HG03159 (cell line): Measurements from ENCODE around the gene CBS.
"Not testable (repeated sequence)": the region's sequence is repeated elsewhere in the genome, so short reads cannot be mapped to it uniquely, and the experiment has no call there.

Experiments used
- ATAC-seq: cut with Tn5 transposase; IDR thresholded peaks from one replicate; pipeline ENCODE4 v1.9.1; 2021; ENCODE audit warnings: mild to moderate bottlenecking, moderate library complexity; ENCODE audit not compliant: unreplicated experiment

The CBS gene

DNA sequence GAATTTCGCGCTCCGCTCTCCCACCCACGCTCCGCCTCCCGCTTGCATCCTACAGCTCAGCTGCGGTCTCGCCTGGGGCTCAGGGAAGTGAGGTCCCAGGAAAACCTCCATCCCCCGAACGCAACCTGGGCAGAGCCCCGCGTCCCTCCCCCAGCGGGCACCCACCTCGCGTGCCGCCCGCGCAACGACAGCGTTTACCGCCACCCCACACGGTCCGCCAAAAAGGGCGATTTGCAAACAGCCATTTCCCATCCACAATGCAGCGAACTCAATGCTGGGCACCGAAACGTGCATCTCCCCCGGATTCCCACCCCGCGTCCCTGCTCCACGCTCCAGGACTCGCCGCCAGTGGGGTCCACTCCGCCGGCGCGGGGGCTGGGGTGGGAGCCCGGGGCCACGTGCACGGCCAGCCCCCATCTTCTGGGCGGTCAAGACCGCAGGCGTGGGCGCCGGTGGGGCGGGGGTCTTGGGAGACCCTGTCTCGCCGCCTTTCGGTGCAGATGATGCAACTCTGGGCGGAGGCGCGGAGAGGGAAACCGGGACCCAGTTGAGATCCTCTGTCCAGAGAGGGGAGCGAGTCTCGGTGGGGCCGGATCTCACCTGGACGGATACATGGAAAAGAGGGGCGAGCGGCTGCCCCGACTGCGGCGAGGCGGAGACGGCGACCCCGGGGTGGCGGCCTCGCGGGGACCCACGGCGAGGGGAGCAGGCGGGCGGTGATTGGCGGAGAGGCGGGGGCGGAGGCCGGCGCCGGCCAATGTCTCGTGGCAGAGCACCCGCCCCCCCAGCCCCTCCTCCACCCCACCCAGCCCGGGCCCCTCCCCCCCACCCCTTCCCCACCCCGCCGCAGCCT is at the start of gene CBS:
TSS of gene CBS (minus strand) at position 666 of the 853 bp plus-strand sequence. CDS start 3,642 bp downstream, outside the sequence.
- ATAC-seq, result not testable (repeated sequence)

DNA sequence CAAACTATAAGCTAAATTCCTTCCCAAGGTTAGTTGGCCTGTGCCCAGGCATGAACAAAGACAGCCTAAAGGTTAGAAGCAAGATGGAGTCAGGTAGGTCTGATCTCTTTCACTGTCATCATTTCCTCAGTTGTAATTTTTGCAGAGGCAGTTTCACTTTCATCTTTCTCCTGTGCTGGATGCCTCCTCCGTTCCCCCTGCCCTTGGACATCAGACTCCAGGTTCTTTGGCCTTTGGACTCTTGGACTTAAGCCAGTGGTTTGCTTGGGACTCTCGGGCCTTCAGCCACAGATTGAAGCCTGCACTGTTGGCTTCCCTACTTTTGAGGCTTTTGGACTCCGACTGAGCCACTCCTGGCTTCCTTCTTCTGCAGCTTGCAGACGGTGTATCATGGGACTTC is 40.3 kb upstream of the CBS start:
- not testable (repeated sequence) for ATAC-seq

- ATAC-seq, result not testable (repeated sequence)
Measured at GRCh38 chr21:43114483-43114882, 38.8 kb upstream of the CBS start.

DNA sequence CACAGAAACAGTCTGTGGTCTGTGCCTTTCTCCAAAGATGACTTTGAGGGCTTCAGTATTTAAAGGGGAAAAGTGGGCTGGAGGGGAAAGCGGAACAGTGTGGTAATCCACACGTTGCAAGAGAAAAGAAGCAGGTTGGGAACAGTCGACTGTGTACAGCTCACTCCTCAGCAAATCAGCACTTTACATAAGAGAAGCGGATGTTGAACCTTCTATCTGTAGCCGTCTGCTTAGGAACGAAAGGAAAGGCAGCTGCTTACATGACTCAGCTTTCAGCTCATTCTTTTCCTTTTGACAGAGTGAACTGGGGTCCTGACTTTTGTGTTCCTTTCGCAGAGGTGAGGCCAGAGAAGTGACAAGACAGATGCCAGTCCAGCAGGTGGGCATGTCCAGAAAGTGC is 33.4 kb upstream of the CBS start:
- not testable (repeated sequence) for ATAC-seq

DNA sequence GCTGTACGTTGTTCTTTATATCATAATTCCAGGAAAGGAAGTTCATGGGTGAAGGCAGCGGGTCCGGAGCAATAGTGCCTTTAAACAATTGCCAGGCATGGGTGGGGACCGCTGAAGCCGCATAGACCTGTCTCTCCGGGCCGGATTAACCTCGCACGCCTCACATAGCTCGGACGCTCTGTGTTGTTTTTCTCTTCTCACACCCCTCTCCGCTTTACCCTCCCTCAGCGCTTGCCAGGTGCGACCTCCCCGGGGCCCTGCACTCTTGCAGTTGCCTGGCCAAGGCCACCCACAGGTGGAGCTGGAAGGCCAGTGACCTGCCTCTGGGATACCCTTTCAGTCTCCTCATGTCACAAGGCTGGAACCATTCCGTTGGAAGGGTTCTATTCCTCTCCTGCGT is 32.5 kb upstream of the CBS start:
- ATAC-seq, result not testable (repeated sequence)

DNA sequence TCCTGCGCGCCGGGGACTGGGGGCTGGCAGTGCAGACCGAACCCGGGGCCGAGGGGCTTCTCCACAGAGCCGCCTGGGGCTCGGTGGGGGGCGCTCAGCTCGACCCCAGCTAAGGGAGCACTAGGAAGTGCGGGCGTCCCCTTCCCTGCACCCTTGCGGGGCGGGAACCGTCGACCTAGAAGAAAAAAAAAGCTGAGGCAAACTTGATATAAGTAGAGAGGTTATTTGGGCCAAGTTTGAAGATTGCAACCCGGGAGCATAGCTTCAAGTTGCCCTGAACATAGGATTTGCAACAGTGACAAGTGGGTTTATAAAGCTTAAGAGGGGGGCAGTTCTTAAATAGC is 32.1 kb upstream of the CBS start:
- ATAC-seq, result not testable (repeated sequence)

DNA sequence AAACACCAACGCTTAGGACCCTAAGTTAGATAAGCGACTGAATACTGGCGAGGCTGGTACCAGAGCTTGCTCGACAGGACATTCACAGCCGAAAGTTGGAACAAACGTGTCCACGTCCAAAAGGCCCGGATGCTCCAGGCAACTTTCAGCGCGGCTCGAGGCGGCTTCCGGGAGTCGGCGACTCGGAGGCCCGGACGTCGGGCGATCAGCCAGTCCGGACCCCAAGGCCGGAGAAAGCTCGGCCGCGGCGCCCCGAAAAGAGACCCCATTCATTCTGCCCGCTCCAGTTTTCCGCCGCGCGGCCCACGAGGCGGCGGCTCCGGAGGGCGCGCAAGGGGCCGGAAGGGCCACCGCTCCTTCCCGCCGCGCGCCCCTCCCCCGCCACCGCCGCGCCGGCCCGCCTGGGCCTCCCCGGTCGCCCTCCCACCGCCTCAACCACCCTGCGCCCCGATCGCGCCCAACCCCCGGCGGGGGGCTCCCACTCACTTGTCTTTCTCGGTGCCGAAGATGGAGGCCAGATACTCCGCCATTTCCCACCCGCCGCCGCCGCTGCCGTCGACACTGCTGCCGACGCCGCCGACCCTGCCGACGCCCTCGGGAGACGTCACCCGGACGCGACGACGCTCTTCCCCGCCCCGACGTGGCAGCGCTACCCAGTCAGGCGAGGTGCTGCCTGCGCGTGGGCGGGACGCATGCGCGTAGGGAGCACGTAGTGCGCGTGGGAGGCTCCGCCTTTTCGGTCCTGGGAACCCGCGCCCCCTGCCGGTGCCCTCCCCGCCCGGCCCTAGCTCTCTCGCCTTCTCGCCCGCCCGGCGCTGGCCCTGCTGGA is 31.5 kb upstream of the CBS start, which contains the start of gene U2AF1:
TSS of gene U2AF1 (minus strand) at position 606 of the 829 bp plus-strand sequence. CDS start at position 530, 76 bp downstream.
- not testable (repeated sequence) for ATAC-seq

GRCh38 chr21:43104642-43105041 is 29.0 kb upstream of the CBS start:
- ATAC-seq, result not testable (repeated sequence)

- ATAC-seq, result not testable (repeated sequence)
Measured at GRCh38 chr21:43102281-43102680, 26.6 kb upstream of the CBS start.

DNA sequence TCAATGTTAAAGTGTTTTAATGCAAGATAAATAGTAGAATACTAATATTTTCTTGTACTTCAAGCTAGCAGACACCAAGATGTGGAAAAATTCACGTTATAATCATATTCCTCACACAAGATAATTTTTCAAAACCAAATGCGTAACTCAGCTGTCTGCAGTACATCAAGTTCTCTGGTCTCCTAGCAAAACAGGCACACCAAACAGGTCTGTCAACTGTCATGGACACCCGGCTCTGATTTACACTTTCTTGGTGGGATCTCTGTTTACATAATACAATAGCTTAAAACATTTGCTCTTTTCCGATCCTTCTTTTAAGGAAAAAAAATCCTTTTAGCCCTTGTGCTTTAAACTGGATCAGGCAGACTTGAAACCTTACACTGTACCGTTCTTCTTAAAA is 26.0 kb upstream of the CBS start:
- not testable (repeated sequence) for ATAC-seq

DNA sequence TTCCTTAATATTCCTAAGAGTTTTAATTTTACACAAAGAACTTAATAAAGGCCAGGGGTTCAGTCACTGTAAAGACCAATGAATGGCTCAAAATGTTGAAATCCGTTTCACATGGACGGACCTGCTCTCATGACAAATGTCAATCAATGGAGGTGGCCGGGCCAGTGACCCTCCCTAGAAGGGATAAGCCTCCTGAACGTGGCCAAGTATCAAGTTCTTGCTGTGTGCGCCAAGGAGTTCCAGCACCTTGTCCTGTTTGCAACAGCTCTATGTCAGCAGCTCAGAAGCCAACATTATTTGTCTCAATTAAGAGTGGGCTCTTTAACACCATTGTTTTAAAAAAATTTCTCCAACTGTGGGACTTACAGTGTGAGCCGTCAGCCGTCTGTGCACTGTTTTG is 25.4 kb upstream of the CBS start:
- not testable (repeated sequence) for ATAC-seq

DNA sequence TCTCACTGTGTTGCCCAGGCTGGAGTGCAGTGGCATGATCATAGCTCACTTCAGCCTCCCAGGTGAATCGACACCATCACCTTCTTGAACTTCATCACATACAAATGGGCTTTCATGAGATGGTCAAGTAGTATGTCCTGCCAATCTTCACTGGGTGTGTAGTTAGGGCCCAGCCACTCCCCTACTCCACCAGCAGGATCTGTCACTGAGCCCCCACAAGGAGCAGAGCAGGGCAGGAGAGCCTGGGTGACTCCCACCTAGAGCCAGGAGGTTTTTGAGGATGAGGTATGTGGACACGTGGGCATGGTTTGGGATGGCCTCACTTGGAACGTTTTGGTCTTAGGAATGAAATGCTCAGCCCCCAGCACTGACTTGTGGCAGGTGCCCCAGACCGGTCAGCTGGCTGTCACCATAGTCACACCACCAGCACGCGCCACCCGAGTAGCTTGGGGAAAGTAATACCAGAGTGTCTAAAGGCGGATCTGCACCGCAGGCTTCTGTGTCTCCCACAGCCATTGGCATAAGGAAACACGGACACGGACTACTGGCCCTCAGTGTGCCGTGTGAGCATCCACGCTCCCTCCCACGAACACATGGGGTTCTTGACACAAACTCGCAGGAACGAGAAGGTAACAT is 16.5 kb upstream of the CBS start:
- ATAC-seq, result not testable (repeated sequence)

GRCh38 chr21:43090947-43091346 is 15.3 kb upstream of the CBS start:
- ATAC-seq, result not testable (repeated sequence)

DNA sequence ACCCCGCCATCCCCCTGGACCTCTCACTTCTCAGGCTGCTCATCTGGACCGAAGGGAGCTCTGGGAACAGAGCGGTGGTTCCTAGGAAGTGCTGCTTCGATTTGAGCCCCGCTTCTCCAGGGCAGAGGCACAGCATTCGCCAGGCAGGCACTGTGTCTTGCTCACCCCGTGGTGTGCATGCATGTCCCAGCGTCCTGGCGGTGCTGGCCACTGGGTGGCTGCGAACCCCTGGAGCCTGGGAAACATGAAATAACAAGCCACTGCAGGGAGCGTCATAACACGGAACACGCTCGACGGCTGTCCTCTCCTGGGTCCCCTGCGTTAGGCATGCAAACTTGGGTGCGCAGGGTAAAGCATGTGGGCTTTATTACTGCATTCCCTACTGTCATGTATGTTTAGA is 13.8 kb upstream of the CBS start:
- not testable (repeated sequence) for ATAC-seq

DNA sequence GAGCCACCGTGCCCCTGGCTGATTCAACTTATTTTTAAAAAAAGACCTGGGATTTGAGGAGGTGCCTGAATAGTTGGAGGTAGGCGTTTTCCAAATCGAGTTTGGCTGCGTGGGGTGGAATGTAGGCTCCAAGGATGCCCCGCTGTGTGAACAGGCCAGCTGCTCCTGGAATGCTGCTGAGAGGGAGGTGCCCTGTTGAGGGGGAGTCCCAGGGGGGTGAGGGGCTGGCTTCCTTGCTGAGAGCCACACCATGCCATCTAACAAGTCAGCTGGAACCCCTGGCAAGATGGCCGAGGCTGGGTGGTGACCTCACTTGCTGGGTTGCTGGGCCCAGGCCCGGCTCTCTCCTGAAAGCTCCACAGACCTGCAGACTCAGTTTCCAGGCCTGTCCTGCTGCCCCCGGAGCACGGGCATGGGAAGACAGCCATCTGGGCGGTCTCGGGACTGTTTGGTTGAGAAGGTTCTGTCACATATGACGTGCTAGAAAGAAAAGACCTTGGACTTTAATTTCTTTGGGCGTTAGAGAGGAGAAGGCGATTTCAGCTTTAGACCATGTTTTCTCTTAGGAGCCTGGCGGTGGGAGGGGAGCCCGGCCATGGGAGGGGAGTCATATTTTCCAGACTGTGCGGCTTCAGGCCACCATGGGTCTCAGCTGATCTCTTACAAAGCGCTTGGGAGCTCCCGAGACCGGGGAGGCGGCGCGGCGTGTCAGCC is 7.1 kb upstream of the CBS start:
- ATAC-seq, result not testable (repeated sequence)

DNA sequence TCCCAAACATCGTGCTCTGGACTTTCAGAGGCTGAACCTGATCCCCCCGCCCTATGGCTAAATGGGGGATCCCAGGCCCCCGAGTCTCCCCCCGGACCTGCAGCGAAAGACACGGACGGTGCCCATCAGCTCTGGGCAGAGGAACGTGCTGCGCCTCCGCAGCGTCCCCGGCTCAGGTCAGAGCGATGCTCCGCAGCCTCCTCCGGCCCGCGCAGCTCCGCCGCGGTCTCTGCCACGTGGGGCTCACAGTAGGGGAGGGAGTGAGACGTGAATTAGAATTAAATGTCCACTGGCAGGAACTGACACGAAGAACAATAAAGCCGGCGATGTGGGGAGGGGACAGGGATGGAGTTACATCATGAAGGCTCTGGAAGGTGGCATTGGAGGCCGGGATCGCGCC is 1.0 kb upstream of the CBS start:
- not testable (repeated sequence) for ATAC-seq

- not testable (repeated sequence) for ATAC-seq
Measured at GRCh38 chr21:43076023-43076637, 495 bp upstream of the CBS start.

DNA sequence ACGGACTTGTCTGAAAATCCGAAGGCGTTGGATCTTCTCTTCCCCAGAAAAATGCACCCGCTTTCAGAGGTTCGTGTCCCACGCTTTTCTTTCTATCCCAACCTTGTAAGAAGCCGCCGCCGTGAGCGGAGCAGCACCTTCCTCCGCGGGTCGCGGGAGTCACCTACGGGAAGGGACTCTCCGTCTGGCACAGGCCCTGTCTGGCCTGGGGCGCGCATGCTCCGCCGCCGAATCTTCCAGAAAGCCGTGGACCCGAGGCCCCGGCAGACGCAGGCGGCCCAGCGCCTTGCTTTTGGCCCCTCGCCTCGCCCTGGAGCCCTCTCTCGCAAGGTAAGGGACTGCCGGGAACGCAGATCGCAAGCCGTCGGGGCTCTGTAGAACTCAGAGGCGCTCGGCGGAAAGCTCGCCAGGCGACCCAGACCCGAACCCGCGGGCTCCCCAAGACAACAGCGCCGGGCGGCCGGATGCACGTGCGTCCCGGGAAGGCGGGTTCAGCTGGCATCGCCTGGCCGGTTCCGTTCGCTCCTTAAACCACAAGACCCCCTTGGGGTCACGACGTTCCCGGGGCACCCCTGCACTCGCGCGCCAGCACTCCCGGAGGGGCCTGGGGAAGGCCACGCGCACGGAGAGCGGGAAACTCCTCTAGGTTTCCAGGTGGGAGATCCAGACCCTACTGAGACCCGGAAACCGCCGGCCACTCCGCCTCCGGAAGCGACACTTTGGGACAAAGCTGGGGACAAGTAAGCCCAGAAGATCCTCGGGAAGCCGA is 1.1 kb downstream of the CBS start:
- not testable (repeated sequence) for ATAC-seq

DNA sequence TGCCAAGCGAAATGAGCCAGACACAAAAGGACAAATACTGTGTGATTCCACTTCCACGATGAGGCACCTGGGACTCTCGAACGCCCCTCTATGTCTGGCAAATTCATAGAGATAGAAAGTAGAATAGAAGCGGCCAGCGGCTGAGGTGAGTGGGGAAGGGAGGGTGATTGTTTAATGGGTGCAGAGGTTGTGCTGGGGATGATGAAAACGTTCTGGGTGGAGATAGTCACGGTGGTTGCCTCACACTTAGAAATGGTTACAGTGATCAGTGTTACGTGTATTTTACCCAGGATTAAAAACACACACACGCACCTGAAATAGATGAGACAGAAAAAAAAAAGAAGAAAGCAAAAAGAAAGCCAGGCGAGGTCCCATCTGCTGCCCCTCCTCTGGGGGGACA is 2.9 kb downstream of the CBS start:
- not testable (repeated sequence) for ATAC-seq
